Skeletal muscle tissue (tissue), 4 donors: ENCODE data around the gene PXMP4. TPM values are rescaled to one million over a fixed set of nuclear protein-coding genes. Genes with fewer than 3 reads are reported as not detected.

Experiments used
- H3K27ac ChIP-seq: one replicate; pipeline ENCODE4 v1.7.0; 2013; ENCODE audit warnings: mild to moderate bottlenecking, low read depth, low read length, inconsistent platforms
- H3K27me3 ChIP-seq, 3 donors: one replicate each; pipeline ENCODE4 v1.7.0; 2013; ENCODE audit warnings: low read length in 3 of 3; ENCODE audit not compliant: control insufficient read depth in 3 of 3, insufficient read depth in 3 of 3
- H3K36me3 ChIP-seq, 3 donors: one replicate each; pipeline ENCODE4 v1.7.0; 2013; ENCODE audit warnings: low read length in 3 of 3; ENCODE audit not compliant: control insufficient read depth in 3 of 3, insufficient read depth in 3 of 3
- H3K4me1 ChIP-seq, 3 donors: one replicate each; pipeline ENCODE4 v1.7.0; 2013; ENCODE audit warnings: low read length in 3 of 3, mild to moderate bottlenecking in 3 of 3; ENCODE audit not compliant: control insufficient read depth in 3 of 3, insufficient read depth in 3 of 3
- H3K4me3 ChIP-seq, 3 donors: one replicate each; pipeline ENCODE4 v1.7.0; 2013; ENCODE audit warnings: low read length in 3 of 3
- H3K9ac ChIP-seq, 3 donors: one replicate each; pipeline ENCODE4 v1.7.0; 2013; ENCODE audit warnings: low read length in 3 of 3, mild to moderate bottlenecking in 3 of 3, moderate library complexity in 2 of 3, low read depth in 1 of 3
- H3K9me3 ChIP-seq, 3 donors: one replicate each; pipeline ENCODE4 v1.7.0; 2013; ENCODE audit warnings: low read length in 3 of 3; ENCODE audit not compliant: control insufficient read depth in 3 of 3
- total RNA-seq: library from RNA; depleted of rRNA; stranded (reverse); fragments of >200 nt; gene quantifications from one replicate; pipeline ENCODE4 v1.2.3, GENCODE V29; 2014
- donor health status: Osteomylitis.

Gene PXMP4
- total RNA-seq, 1 donor from 2014 or later = 7.3 TPM

DNA sequence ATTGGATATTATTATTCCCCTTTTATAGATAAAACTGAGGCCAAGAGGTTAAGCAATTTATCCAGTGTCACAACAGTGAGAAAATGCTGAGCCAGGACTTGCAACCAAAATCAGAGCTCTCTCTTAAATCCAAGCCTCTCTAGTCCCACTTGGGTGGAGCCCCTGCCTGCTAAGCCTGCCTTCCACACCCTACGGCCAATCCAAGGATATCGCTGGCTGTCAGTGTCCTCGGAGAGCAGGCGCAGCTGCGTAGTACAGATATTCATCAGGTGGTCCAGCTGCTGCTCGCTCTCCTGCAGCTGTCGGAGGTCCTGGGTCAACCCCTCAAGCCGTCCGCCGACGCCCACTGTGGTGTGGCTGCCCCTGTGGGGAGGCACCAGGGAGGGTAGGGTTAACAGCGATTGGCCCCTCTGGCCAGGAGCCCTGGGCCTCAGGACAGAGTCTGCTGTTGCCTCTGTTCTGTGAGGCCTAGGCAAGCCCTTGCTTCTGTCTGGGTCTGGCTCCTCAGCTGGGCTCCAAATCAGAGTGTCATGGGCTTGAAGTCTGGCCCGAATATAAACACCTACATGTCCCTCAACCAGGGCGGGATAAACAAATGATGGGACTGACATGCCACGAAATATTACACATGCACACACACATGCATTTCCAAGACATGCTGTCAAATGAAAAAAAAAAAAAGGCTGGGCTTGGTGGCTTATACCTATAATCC, 42.0 kb downstream of the PXMP4 start:
- Histone ChIP-seq H3K36me3 (no peaks in the 10 kb centered on the region), H3K9ac (no peak overlapping the region), H3K27me3 (no peaks in the 10 kb centered on the region), H3K4me3 (peak overlapping the region in 1 of 3 donors; percentile 13), H3K4me1 (peaks cover 16 to 32% (median 22%) of the 10 kb centered on the region in 3 donors), H3K9me3 (no peaks in the 10 kb centered on the region), H3K27ac (no peak overlapping the region)

DNA sequence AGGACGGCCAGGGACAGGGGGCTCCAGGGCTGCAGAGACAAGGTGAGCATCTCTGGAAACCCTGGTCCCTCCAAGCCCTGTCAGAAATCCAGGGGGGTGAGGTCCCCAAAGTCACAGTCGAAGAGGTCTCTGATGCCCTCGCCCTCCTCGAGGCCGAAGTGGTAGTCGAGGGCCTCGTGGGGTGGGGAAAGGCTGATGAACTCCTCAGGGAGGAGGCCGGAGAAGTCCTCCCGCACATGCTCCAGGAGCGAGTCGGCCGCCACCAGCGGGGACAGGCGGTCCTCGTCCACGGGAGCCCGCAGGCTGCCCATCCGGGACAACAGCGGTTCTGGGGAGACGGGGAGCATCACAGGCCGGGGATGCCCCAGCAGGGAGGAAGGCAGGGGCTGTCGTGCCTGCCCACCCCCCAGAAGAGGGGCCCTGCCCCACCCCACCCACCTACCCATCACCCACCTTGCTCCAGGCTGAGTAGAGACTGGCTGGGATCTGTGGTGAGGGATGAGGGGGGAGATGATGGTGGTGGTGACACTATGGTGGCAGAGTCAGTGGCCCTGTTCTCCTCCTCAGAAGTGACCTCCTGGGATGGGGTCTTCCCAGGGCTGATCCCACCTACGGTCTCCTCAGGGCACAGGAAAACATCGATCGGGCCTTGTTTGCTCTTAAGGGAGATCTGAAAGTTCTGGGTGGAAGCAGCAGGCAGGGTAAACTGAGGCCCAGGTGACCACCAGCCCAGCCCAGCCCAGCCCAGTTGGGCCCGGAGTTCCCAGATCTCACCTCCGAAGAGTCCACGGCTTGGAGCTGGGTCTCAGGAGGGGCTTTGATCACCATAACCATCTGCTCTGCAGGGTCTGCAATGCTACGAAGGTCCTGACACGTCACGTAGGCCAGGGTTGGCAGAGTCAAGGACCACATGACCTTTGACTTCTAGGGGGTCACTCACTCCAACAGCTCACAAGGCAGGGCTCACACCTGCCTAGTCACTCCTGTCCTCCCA, 43.2 kb downstream of the PXMP4 start:
- peaks cover under 1 to 1% (median under 1%) of the 10 kb centered on the region in 3 donors for H3K36me3 ChIP-seq
- H3K27me3 ChIP-seq = no peaks in the 10 kb centered on the region
- no peak overlapping the region for H3K4me3 ChIP-seq
- no peaks in the 10 kb centered on the region for H3K9me3 ChIP-seq
- H3K27ac ChIP-seq = no peak overlapping the region
- H3K9ac ChIP-seq = no peak overlapping the region
- H3K4me1 ChIP-seq = peaks cover 28 to 38% (median 32%) of the 10 kb centered on the region in 3 donors

DNA sequence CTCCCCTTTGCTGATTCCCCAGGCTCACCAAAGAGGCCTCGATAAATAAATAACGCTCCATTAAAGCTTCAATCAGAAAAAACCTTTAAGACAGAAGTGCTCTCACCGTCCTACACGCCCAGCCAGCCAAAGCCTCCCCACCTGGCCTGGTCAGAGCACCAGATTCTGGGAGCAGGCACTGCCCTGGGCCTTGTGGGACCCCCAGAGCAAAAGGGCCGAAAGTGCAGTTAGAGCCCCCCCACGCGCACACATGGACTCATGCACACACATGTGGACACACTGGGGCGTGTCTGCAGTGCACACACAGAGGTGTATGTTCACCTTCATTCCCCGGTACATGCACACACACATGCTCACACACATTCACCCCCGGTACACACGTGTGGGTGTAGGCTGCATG, 44.0 kb downstream of the PXMP4 start:
- peaks cover 29 to 38% (median 35%) of the 10 kb centered on the region in 3 donors for H3K4me1 ChIP-seq

DNA sequence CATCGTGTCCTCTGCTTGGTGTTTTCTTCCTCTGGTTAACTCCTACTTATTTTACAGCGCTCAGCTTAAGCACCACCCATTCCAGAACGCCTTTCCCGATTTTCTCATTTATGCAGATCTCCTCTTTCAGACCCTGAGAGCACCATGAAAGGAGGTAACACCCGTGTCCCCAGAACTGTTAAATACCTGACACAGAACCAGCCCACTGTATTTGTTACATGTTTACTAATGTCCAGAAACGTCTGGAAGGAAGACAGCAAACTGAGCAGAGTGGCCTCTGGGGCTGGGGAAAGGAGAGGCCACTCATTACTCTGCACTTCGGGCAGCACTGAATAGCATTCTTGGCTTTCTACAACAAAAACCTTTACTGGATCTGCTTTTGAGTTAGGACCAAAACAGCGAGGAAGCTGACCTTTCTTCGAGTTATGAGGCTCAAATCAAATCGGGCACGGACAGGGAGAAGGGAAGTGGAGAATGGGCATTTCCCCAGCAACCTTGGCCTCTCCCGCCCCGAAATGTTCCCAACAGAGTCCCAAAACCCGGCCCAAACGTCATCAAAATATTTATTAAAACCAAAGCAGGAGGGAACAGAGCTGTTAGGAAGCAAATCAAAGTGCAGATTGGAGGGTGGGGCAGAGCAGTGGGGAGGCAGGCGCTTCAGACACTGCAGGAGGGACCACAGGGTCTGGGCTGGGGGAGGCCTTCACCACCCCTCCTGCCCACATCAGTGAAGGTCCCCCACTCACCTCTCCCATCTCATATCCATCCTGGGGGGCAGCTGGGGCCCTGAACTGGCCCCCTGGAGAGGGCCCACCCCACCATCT, 44.8 kb downstream of the PXMP4 start:
- peaks cover 29 to 38% (median 38%) of the 10 kb centered on the region in 3 donors for H3K4me1 ChIP-seq
- peak overlapping the region; percentile 76 to 80 (median 80) for H3K4me3 ChIP-seq
- H3K9me3 ChIP-seq = no peaks in the 10 kb centered on the region
- H3K27me3 ChIP-seq = no peaks in the 10 kb centered on the region
- H3K36me3 ChIP-seq = peaks cover 12 to 14% (median 13%) of the 10 kb centered on the region in 3 donors
- peak overlapping the region; percentile 71 for H3K27ac ChIP-seq
- peak overlapping the region in 2 of 3 donors; percentile 57 to 74 for H3K9ac ChIP-seq

More for the DNA sequence above, 44.0 kb downstream of the PXMP4 start:
- Histone ChIP-seq H3K27ac (peak overlapping the region; percentile 71), H3K27me3 (no peaks in the 10 kb centered on the region), H3K9me3 (no peaks in the 10 kb centered on the region), H3K4me3 (no peak overlapping the region), H3K9ac (peak overlapping the region in 1 of 3 donors; percentile 45), H3K36me3 (peaks cover 7 to 8% (median 7%) of the 10 kb centered on the region in 3 donors)

DNA sequence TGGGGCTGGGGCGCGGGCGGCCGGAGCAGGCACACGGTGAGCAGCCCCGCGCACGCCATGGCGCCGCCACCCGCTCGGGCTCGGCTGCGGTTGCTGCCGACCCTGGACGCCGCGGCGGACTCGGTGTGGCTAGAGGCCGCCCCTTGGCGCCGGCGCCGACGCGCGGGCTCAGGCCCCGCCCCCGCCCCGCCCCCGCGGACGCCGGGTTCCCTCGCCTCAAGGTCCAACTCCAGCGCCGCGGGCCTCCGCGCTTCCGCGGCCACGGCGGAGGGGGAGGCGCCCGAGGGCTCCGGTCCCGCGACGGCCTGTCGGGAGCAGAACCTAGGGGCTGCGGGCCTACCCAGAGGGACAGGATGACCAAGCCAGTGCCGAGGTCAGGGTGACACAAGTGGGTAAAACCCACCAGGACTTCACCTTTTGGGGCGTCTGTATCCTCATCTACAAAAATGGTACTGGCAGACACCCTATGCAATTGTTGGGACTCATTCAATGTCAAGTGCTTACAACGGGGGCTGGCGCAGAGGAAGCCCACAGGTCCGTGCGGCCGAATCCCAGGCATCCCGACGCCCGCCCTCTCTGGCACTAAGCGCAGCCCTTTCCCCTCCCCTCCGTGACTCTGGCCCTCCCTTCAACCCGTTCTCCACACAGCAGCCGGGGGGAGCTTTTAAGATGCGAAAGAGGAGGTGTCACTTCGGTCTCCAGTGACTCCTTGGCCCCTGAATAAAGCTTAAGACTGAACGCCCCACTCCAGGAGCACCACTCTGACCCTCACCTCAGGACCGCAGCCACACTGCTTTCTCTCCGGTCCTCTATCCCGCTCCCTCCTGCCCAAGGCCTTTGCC, 45.6 kb downstream of the PXMP4 start, which contains the start of gene NECAB3:
TSS of gene NECAB3 (minus strand) at position 135 of the 842 bp plus-strand sequence. CDS start at position 59, 76 bp downstream.
- H3K36me3 ChIP-seq = peaks cover 19 to 22% (median 19%) of the 10 kb centered on the region in 3 donors
- no peaks in the 10 kb centered on the region for H3K9me3 ChIP-seq
- H3K4me1 ChIP-seq = peaks cover 32 to 42% (median 38%) of the 10 kb centered on the region in 3 donors
- H3K4me3 ChIP-seq = peak within 1 kb of the TSS; percentile 80 to 85 (median 83)
- H3K27me3 ChIP-seq = no peaks in the 10 kb centered on the region
- peak within 1 kb of the TSS; percentile 81 for H3K27ac ChIP-seq
- peak within 1 kb of the TSS; percentile 85 to 87 (median 87) for H3K9ac ChIP-seq

DNA sequence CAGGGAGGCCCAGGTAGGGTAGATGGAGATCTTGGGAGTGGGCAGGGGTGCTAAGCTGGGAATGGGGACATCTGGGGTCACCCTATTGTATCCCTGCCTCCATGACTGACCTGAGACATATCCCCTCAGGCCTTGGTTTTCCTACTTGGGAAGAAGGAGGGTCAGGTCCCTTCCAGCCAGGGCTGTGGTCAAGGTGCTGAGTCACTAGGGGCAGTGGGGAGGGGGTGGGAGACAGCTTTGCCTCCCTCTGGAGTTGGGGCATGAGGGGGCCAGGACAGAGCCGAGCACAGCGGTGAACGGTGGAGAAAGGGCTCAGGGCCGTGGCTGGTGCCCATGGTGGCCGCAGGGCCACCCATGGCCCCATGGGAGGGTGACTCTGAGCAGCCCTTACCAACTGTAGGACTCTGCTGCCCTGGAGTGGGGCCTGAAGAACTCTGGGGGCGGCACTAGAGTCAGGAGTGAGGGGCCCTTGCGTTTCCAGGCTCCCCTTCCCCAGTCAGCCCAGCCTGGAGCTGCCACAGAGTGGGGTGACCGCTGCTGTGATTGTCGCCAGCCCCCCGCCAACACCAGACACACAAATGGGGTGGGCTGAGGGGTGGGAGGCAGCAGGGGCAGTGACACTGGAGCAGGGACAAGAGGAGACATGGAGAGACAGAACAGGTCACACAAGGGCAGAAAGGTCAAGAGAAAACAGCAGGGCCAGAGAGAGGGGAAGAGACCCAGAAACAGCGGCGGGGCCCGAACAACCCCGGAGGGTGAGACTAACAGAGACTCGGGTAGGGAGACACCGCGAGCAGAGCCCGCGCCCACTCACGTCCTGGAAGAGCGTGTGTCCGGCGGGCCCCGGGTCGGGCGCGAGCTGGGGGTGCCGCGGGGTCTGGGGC, 46.5 kb downstream of the PXMP4 start:
- Histone ChIP-seq H3K9me3 (no peaks in the 10 kb centered on the region), H3K4me1 (peaks cover 32 to 42% (median 38%) of the 10 kb centered on the region in 3 donors), H3K9ac (peak overlapping the region; percentile 85 to 87 (median 87)), H3K27me3 (no peaks in the 10 kb centered on the region), H3K4me3 (peak overlapping the region; percentile 80 to 85 (median 83)), H3K36me3 (peaks cover 24 to 29% (median 26%) of the 10 kb centered on the region in 3 donors), H3K27ac (peak overlapping the region; percentile 81)

DNA sequence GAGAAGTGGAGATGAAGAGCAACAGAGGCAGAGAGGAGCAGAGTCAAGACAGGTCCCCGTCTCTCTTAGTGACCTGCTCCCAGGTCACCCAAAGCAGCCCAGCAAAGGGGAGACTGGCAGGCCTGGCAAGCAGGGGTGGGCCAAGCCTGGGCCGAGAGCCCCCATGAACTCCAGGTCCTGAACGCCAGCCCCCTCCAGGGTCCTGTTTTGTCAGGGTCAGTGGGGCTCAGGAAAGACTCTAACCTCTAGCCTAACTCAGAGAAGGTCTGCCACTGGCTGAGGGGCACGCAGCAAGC, 47.0 kb downstream of the PXMP4 start:
- peaks cover 27 to 33% (median 28%) of the 10 kb centered on the region in 3 donors for H3K36me3 ChIP-seq
- H3K27ac ChIP-seq = peak overlapping the region; percentile 81
- H3K9me3 ChIP-seq = no peaks in the 10 kb centered on the region
- peak overlapping the region; percentile 85 to 87 (median 87) for H3K9ac ChIP-seq
- no peaks in the 10 kb centered on the region for H3K27me3 ChIP-seq
- peak overlapping the region; percentile 80 to 85 (median 83) for H3K4me3 ChIP-seq
- H3K4me1 ChIP-seq = peaks cover 37 to 46% (median 42%) of the 10 kb centered on the region in 3 donors

DNA sequence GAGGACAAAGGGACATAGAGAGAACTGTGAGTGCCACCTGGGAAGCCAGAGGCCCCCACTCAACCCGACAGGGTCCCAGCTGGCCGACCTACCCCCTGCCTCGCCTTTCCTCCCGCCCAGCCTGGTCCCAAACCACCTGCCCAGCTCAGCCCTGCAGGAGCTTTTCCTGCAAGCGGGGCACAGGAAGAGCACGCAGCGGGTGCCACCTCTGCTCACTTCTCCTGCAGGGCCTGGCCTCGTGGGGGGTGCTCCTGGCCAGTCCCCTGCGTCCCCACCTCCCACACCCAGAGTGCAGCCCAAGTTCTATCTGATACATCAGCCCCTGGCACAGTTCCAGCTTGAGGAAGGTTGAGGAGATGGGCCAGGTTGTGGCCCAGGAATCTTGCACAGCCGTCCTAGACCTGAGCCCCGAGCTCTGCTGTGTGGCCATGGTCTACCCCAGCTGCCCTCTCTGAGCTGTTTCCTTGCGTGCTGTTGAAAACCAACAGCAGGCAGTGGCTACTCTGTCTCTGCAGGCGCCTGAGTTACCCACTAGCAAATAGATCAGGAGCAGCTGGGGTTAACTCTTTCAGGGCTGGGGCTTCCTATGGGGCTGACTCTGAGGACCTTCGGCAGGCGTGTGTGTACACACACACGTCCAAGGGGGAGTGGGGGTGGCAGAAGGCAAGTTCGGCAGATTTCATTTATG, 47.5 kb downstream of the PXMP4 start:
- Histone ChIP-seq H3K4me1 (peaks cover 42 to 51% (median 43%) of the 10 kb centered on the region in 3 donors), H3K27me3 (no peaks in the 10 kb centered on the region), H3K4me3 (peak overlapping the region; percentile 80 to 85 (median 83)), H3K9ac (peak overlapping the region; percentile 85 to 87 (median 87)), H3K27ac (peak overlapping the region; percentile 81), H3K36me3 (peaks cover 27 to 33% (median 28%) of the 10 kb centered on the region in 3 donors), H3K9me3 (no peaks in the 10 kb centered on the region)
